ENCODE measurements around the gene MATCAP1. TPM values are rescaled to one million over a fixed set of nuclear protein-coding genes. Genes with fewer than 3 reads are reported as not detected.

MATCAP1 gene
- polyA plus RNA-seq, 1 donor (not counting 4 experiments of a cell fraction or from before 2014, with no cell fraction given), result 13.3 TPM

DNA sequence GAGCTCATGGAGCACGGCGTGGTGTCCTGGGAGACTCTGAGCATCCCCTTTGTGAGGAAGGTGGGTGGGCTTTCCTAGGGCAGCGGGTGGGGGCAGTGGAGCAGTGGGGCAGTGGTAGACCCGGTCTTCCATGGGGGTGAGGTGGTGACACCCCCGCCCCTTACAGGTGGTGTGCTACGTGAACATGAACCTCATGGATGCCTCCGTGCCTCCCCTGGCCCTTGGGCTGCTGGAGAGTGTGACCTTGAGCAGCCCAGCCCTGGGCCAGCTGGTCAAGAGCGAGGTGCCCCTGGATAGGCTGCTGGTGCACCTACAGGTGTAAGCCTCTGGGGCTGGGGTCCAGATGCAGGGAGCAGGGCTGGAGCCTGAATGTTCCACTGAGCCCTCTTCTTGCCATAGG, 16.7 kb upstream of the MATCAP1 start:
- H4K20me1 ChIP-seq (ENCODE audit: control insufficient read depth, extremely low read depth, insufficient read depth, low read length), result no peaks in the 10 kb centered on the region
- DNase-seq (ENCODE audit: low read depth, low spot score), result no peak
- H3K4me3 ChIP-seq (ENCODE audit: control insufficient read depth in 2 of 3, extremely low read depth in 1 of 3, insufficient read depth in 2 of 3, low read depth in 1 of 3, low read length in 3 of 3), result peak overlapping the region; percentile 54 to 70 (median 62)
- peak overlapping the region; percentile 84 for H3K4me2 ChIP-seq (ENCODE audit: control insufficient read depth, extremely low read depth, insufficient read depth, low read depth, low read length)
- H3K9ac ChIP-seq (ENCODE audit: control insufficient read depth, extremely low read depth, insufficient read depth, low read length), result peak overlapping the region; percentile 72
- H3K4me1 ChIP-seq (ENCODE audit: control insufficient read depth, extremely low read depth, insufficient read depth, low read length), result peaks cover 18% of the 10 kb centered on the region
- H3K9me3 ChIP-seq (ENCODE audit: control insufficient read depth, low read depth, low read length), result no peaks in the 10 kb centered on the region
- no peak overlapping the region for H3K27ac ChIP-seq (ENCODE audit: control insufficient read depth, insufficient read depth, low read length)
- H3K79me2 ChIP-seq (ENCODE audit: control insufficient read depth, insufficient read depth, low read length), result peaks cover 20% of the 10 kb centered on the region
- TF ChIP-seq, protein P1, sequence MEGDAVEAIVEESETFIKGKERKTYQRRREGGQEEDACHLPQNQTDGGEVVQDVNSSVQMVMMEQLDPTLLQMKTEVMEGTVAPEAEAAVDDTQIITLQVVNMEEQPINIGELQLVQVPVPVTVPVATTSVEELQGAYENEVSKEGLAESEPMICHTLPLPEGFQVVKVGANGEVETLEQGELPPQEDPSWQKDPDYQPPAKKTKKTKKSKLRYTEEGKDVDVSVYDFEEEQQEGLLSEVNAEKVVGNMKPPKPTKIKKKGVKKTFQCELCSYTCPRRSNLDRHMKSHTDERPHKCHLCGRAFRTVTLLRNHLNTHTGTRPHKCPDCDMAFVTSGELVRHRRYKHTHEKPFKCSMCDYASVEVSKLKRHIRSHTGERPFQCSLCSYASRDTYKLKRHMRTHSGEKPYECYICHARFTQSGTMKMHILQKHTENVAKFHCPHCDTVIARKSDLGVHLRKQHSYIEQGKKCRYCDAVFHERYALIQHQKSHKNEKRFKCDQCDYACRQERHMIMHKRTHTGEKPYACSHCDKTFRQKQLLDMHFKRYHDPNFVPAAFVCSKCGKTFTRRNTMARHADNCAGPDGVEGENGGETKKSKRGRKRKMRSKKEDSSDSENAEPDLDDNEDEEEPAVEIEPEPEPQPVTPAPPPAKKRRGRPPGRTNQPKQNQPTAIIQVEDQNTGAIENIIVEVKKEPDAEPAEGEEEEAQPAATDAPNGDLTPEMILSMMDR (optimal IDR thresholded peaks at IDR 0.05 in 1 of 3, IDR thresholded peaks at IDR 0.05 in 1 of 3, conservative IDR thresholded peaks at IDR 0.05 in 1 of 3; ENCODE audit: extremely low read depth in 1 of 3, insufficient read depth in 2 of 3, low read length in 3 of 3), result no peak
- TF ChIP-seq EZH2 (IDR thresholded peaks at IDR 0.05; ENCODE audit: low read length), result no peak
- dilution Hi-C loops (cut with MboI; ENCODE audit: extremely low pct_ligation_motif_present, low sequenced_read_pairs), result no loop called here
- FAIRE-seq, result no peak
- no peak overlapping the region for H2AFZ ChIP-seq (ENCODE audit: control insufficient read depth, low read length)
- H3K27me3 ChIP-seq (ENCODE audit: control insufficient read depth, extremely low read depth, insufficient read depth, low read length), result no peaks in the 10 kb centered on the region
- H3K9me1 ChIP-seq (ENCODE audit: control insufficient read depth, extremely low read depth, insufficient read depth, low read length), result peaks cover 2% of the 10 kb centered on the region
- peaks cover 30 to 35% of the 10 kb centered on the region in 2 experiments for H3K36me3 ChIP-seq (ENCODE audit: control insufficient read depth in 2 of 2, extremely low read depth in 1 of 2, insufficient read depth in 2 of 2, low read length in 2 of 2)

DNA sequence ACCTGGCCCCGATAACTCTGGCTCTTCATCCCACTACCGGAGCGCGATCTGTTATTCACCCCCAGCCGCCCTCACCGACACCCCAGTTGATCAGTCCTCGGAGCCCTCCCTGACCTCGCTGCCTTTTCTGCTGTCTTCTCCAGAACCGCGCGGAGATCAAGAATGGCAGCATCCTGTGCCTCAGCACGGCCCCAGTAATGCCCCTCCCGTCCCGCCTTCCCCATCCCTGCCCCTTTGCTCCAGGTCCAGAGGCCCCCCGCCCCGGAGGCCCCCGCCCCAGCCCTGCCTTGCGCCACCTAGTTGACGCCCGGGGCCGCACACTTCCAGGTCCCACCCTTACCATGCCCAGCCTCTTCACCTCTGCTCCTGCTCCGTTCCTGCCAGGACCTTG, 16.0 kb upstream of the MATCAP1 start:
- Histone ChIP-seq H3K27ac (ENCODE audit: control insufficient read depth, insufficient read depth, low read length) (no peak overlapping the region), H3K4me2 (ENCODE audit: control insufficient read depth, extremely low read depth, insufficient read depth, low read depth, low read length) (peak overlapping the region; percentile 86)

More for the DNA sequence above, 16.0 kb upstream of the MATCAP1 start:
- Histone ChIP-seq H3K27me3 (ENCODE audit: control insufficient read depth, extremely low read depth, insufficient read depth, low read length) (no peaks in the 10 kb centered on the region), H3K9ac (ENCODE audit: control insufficient read depth, extremely low read depth, insufficient read depth, low read length) (peak overlapping the region; percentile 72), H3K9me1 (ENCODE audit: control insufficient read depth, extremely low read depth, insufficient read depth, low read length) (peaks cover 2% of the 10 kb centered on the region), H4K20me1 (ENCODE audit: control insufficient read depth, extremely low read depth, insufficient read depth, low read length) (no peaks in the 10 kb centered on the region), H2AFZ (ENCODE audit: control insufficient read depth, low read length) (no peak overlapping the region), H3K9me3 (ENCODE audit: control insufficient read depth, low read depth, low read length) (no peaks in the 10 kb centered on the region), H3K4me3 (ENCODE audit: control insufficient read depth in 2 of 3, extremely low read depth in 1 of 3, insufficient read depth in 2 of 3, low read depth in 1 of 3, low read length in 3 of 3) (peak overlapping the region; percentile 54 to 72 (median 70)), H3K4me1 (ENCODE audit: control insufficient read depth, extremely low read depth, insufficient read depth, low read length) (peaks cover 18% of the 10 kb centered on the region), H3K36me3 (ENCODE audit: control insufficient read depth in 2 of 2, extremely low read depth in 1 of 2, insufficient read depth in 2 of 2, low read length in 2 of 2) (peaks cover 37 to 39% of the 10 kb centered on the region in 2 experiments), H3K79me2 (ENCODE audit: control insufficient read depth, insufficient read depth, low read length) (peaks cover 25% of the 10 kb centered on the region)
- DNase-seq (ENCODE audit: low read depth, low spot score), result no peak
- dilution Hi-C loops (cut with MboI; ENCODE audit: extremely low pct_ligation_motif_present, low sequenced_read_pairs), result no loop called here
- no peak for FAIRE-seq
- TF ChIP-seq, protein P1 (optimal IDR thresholded peaks at IDR 0.05 in 1 of 3, IDR thresholded peaks at IDR 0.05 in 1 of 3, conservative IDR thresholded peaks at IDR 0.05 in 1 of 3; ENCODE audit: extremely low read depth in 1 of 3, insufficient read depth in 2 of 3, low read length in 3 of 3), result peak in 2 of 3 experiments; percentile 19 to 61
- no peak for TF ChIP-seq EZH2 (IDR thresholded peaks at IDR 0.05; ENCODE audit: low read length)
